EL (cell line): Measurements from ENCODE around the gene TMEM235.
"Not testable (repeated sequence)": the region's sequence is repeated elsewhere in the genome, so short reads cannot be mapped to it uniquely, and the experiment has no call there.

Experiments
- DNase-seq: peaks from one replicate; pipeline ENCODE4 v3.0.0-alpha.2; 2016

The TMEM235 gene

DNA sequence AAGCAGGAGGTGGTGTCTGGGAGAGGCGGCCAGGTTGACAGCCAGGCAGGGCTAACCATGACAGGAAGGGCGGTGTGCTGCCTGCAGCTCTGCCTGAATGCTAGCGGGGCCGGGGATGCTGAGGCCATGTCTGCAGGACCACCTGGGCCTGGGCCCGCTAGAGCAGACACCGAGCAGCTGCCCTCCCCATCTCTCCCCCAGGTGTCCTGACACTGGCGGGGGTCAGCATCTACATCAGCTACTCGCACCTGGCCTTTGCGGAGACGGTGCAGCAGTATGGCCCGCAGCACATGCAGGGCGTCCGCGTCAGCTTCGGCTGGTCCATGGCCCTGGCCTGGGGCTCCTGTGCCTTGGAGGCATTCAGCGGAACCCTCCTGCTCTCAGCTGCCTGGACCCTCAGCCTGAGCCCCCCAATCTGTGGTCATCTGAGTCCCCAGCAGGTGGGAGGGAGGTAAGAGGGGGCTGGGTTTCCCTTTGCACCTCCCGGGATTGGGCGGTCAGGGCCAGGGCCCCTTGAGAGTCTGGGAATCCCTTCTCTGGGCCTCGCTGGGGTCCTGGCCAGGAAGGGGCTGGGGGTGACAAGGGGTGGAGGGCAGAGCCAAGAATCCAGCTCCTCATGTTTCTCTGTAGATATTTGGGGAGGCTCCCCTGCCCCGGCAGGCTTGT, 7.5 kb downstream of the TMEM235 start:
- DNase-seq, result no peak

DNA sequence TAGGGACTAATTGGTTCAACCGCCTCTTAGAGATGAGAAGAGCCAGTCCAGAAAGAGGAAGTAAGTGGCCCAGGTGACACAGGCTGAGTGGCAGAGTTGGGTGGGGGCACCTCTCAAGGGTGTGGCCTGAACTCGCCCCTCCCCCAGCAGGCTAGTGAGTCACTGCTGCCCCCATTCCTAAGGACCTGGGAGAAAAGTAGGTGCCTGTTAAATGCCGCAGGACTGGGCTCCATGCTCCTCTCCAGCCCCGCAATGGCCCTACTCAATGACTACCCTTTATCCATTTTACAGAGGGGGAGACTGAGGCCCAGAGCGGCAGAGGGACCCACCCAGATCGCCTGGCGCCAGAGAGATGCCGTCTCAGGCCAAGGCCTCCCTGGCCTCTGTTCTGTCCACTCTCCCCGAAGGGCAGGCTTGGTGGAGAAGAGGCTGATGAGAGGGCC, 8.1 kb downstream of the TMEM235 start:
- DNase-seq, result no peak

DNA sequence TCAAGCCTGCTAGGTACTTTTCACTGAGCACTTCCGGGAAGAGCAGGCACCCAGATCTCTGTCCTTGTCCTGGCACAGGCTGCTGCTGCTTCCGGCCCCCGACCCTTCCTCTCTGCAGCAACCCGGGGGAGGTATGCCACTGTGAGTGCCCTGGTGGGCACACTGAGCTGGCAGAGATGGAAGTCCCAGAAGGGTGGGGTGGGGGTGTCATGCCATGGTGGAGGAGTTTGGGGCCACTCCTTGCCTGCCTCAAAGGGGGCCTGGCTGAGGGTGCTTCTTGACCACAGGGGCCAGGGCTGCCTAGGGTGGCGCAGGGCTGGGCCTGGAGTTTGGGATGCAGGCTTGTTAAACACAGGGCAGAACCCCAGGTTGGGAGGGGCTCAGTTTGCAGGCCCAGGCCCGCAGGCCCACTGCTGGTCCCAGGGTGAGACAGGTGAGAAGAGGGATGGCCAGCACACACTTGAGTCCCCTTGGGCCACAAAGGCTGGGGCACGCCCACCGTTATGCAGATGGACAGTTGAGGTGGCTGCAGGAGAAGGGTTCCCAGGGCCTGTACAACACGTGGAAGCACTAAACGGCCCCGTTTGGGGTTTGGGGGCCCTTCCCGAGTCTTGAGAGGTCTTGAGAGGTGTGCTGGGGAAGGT, 8.7 kb downstream of the TMEM235 start:
- no peak for DNase-seq

DNA sequence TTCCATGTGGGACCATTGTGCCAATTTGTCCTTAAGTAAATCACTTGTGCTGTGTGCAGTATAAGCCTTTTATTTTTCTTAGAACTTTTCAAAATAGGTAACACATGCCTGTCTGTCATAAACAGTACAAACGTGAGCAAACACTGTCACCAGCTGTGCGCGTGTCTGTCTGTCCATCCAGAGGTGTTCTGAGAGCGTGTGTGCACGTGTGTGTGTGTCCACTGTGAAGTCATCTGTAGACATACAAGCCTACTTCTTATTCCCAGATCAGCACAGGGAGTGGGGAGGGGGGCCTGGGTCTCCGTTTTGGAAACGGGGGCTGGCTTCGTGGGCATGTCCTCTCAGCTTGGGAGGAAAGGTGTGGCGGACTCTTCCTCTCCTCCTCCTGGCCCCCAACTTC, 9.4 kb downstream of the TMEM235 start:
- no peak for DNase-seq

DNA sequence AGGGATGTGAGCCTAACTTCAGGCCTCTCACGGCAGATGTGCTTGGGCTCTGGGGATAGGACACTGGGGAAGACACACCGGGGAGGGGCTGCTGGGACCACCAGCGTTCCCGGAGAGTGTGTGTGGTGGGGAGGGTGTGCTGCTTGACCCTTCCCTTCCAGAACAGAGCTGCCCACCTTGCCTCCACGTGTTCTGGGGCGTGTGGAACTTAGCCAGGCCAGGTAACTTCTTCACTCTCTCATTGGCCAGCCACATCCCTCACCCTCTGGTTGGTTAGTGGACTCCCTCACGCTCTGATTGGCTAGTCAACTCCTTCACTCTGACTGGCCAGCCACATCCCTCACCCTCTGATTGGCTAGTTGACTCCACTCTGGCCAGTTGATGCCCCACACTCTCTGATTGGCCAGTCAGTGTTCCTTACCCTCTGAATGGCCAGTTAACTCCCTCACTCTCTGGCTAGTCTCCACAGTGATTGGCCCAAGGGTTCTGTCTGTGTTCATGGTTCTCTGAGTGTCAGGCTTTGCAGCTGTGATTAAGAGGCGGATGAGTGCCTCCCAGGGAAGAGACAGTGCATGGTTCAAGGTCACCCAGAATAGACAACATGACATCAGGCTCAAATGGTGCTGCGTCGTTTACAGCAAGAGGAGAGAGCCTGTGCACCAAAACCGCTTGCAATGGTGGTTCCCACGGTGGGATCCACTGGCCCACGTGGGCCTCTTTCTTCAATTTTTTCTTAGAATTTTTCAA, 10.0 kb downstream of the TMEM235 start:
- peak; percentile 50 for DNase-seq

DNA sequence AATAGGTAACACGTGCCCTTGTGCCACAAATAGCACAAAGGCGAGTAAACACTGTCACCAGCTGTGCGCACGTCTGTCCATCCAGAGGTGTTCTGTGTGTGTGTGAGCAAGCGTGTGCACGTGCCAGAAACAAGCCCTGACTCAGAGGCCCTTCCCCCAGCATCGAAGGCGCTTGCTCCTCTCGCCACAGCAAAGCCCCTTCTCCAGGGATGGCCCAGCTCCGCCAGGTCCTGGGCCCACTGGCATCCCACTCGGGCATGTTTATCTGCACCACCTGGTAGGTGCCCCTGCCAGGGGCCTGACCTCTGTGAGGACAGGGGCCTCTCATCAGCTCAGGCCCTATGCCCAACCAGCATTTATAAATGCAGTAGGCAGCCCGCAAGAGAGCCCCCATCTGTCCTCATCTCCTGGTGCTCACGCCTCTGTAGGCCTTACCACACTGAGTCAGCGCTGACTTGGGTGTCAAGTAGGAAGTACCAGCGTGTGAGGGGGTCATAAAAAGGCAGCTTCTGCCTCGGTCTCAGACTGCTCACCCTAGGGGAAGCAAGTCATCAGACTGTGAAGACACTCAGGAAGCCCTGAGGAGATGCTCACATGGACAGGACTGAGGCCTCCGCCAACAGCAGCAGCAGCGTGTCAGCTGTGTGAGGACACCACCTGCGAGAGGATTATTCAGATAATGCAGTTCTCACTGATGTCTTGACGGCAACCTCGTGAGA, 10.8 kb downstream of the TMEM235 start:
- DNase-seq, result peak; percentile 47

DNA sequence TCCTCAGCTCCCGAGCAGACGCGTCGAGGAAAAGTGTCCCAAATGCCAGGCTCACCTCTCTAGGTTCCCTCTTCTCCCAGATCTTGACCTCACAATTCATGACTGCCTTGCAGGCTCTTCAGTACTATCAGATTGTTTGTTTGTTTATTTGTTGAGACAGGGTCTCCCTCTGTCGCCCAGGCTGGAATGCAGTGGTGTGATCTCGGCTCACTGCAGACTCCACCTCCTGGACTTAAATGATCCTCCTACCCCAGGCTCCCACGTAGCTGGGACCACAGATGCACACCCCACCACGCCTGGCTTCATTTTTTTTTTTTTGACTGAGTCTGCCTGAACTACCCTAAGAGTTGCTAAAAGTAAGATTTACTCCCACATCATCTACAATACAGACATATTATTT, 15.9 kb downstream of the TMEM235 start:
- DNase-seq, result no peak

DNA sequence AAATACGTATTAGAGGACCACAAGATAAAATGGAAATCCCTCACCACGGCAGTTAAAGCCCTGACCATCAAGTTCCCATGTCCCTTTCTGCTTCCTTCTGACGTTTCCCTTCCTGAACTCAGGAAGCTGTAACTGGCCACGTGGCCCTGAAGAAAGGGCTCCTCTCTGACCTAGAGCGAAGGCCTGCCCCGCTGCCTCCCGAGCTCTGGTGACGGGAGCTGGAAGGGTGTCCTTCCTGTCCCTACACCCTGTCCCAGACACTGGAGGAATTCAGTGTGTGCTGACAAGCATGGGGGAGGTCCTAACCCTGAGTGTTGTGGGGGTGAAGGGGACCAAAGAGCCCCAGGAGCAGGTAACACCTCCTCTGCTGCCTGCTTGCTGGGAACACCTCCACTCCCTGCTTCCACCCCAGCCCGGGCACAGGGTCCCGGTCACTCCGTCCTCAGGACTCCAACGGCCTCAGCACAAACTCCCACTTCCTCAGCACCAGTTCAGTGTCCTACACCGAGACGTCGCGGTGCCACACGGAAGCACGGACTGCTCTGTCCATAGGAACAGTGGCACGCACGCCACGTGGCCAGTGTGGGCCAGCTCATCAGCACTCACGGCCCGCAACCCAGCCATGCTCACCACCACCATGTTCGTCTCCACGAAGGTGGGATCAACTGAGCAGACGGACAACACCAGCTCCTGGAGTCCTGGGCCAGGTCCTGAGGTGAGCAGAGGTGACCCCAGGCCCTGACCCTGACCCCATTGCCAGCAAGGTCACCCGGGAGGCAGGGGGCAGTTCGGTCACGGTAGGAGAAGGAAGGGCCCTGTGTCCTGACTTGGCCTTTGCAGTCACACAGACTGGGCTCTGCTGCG, 16.9 kb downstream of the TMEM235 start:
- no peak for DNase-seq

DNA sequence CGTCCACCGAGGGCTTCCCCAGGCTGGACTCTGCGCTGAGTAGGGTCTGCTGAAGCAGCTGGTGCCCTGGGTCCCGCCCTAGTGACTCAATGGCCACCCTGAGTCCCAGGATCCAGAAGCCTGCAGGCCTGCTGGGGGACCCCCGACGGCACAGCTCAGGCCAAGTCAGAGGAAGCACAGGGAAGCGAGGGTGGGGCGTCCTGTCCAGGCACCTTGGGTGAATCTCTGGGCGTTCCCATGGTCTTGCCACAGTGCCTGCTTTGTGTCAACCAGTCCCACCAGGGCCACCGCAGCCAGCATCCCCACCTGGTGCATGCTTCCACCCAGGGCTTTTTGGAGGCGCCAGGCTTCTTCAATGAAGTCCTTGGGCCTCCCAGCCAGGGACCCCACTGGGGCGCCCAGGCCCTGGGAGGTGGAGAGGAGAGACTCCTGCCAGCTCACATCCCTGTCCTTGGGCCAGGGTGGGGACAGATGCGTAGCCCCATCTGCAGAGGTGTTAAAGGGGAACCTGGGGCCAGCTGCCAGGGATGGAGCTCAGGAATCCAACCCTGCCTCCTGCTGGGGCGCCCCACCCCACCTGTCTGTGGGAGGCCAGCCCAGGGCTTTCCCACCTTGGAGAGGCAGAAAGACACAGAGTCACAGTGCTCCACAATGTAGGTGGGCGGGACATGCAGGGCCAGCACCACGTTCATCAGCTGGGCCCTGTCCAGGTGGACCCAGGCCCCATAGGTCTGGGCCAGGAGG, 17.8 kb downstream of the TMEM235 start:
- no peak for DNase-seq

DNA sequence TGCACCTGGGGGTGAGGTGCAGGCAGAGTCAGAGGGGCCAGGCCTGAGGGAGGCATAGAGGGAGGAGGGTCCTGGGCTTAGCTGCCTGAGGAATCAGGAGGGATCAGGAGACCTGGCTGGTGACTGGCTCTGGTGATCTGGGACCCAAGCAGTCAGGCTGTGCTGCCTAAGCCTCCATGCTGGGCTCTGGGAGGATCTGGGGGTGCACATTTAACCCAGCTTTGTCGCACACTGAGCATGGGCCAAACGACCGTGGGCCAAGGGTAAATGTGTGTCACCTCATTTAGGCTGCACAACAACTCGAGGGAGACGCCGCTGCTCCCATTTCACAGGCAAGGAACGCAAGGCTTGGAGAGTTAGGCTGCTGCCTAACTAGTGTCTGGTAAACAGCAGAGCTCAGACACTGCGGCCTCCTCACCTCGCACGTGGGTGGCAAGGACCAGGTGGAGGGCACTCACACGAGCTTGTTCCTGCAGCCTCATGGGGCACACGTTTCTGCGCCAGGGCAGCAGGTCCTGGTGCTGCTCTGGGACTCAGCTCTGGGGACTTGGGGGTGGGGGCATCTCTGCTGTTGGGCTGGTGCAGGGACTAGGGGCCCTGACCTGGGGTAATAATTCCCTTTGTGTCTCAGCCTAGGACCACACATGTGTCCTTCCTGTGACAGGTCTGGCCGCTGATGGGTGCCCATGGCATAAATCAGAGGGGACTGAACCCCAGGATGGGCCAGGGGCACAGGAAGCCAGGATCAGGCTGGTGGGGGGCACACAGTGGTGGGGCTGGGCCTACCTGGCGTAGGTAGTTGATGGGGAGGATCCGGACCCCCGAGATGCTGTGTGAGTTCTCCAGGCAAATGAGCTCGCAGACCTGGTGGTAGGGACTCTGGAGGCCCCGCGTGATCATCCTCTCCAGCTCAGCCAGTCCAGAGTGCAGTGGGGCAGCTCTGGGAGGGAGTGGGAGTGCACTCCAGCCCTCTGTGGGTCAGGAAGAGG, 18.7 kb downstream of the TMEM235 start:
- no peak for DNase-seq

DNA sequence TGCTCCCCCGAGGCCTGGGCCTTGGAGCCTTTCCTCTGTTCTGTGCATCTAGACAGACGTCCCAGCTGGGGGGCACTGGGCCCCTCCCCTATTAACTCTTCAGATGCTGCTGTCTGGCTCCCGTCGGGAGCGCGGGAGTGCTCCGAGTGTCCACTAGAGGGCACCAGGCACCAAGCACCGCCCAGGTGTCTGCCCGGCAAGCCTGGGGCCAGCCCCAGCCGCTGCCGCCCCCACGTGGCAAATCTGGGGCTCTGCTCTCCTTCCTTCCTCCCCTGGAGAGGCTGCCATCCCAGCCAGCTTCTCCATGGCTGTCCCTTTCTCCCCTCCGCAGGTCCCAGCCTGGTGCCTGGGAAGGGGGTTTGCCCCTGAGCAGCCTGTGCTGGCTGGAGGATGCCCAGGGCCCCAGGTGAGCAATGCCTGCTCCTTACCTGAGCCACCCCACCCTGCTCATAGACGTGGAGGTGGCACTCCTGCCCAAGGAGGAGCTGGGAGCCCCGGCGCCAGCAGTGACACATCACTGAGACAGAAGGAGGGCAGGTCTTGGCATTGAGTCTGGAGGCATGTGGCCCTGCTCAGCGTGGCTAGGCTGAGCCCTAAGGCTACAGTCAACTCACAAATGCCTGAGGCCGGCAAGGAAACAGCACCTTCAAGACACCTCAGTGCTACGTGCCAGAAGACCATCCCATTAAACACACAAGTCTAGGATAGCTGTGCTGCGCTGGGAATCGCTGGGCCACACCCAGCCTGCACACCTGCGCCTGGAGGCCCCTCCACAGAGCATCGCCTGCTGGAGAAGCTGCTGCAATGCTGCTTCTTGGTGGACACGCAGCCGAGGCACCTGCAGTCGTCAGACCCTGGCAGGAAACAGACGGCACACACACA, 19.7 kb downstream of the TMEM235 start:
- peak; percentile 83 for DNase-seq

DNA sequence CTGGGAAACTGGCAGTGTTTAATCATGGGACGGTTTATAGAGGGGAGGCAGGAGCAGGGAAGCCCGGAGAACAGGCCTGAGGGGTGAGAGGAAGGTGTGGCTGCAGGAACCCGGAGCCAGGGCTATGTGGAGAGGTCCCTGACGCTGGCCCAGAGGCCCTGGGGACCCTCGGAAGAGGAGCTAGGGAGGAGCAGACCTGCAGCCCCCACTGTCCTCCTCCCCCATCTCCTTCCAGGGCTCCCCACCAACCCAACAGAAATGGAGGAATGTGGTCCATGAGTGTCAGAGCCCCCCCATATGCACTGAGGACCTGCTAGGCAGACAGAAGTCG, 20.3 kb downstream of the TMEM235 start:
- no peak for DNase-seq

DNA sequence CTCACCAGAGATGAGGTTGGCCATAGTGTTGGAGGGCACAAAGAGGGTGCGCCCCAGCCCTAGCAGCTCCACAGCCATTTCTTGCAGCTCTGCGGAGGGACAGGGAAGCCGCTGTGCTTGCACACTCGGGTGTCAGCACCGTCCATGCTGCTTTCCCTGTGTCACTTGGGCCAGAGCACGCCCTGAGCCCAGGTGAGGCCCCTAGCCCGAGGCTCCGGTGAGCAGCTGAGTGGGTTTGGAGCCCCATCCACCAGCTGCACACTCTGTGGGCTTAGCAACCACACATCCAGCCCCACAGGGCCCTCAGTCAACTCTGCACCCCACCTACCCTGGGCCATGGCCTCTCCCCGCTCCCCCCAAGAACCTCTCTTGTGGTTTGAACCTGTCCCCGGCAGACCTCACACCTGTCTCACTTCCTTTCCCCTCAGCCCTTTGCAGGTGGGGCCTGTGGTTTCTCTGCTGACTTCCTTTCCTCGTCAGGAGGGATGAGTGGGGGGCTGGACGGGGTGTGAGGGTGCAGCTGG, 20.7 kb downstream of the TMEM235 start:
- no peak for DNase-seq

DNA sequence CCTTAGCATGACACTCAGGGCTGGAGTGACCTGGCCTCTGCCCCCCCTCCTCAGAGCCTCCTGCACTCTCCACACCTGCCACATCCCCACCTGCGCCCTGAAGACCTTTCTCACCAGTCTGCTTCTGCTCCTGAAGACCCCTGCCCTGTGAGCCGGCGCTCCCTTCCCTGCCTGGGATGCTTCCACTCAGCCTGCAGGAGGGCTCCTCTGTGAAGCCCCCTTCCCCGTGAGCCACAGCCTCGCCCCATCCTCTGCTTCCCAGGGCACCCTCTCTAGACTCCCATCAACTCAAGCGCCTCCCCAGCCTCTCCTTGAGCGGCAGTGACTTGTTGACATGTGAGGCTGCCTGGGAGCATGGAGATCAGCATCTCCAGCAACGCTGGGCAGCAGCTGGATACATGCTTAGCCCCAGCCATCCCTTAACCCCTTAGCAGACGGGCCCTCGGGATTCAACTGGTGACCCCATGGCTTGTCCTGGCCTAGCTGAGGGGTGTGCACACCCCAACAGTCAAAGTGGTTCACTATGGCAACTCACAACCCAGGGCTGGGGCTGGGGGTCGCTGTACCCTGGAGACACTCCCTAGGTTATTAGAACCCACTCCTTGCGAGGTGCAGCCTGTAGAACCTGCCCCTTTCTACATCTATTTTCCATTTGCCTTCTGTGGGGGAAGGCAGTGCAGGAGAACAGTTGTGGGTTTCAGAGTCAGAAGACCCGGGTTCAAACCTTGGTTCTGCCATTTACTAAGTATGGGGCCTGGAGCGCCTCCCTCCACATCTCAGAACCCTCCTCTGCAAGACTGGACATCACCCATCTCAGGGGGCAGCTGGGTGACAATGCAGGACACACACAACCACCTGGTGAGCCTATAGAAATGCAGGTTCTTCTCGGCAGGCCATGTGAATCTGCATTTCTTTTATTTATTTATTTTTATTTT, 21.5 kb downstream of the TMEM235 start:
- DNase-seq, result no peak

DNA sequence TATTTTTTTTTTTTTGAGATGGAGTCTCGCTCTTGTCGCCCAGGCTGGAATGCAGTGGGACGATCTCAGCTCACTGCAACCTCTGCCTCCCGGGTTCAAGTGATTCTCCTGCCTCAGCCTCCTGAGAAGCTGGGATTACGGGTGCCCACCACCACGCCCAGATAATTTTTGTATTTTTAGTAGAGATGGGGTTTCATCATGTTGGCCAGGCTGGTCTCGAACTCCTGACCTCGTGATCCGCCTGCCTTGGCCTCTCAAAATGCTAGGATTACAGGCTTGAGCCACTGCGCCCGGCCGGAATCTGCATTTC, 22.2 kb downstream of the TMEM235 start:
- not testable (repeated sequence) for DNase-seq

DNA sequence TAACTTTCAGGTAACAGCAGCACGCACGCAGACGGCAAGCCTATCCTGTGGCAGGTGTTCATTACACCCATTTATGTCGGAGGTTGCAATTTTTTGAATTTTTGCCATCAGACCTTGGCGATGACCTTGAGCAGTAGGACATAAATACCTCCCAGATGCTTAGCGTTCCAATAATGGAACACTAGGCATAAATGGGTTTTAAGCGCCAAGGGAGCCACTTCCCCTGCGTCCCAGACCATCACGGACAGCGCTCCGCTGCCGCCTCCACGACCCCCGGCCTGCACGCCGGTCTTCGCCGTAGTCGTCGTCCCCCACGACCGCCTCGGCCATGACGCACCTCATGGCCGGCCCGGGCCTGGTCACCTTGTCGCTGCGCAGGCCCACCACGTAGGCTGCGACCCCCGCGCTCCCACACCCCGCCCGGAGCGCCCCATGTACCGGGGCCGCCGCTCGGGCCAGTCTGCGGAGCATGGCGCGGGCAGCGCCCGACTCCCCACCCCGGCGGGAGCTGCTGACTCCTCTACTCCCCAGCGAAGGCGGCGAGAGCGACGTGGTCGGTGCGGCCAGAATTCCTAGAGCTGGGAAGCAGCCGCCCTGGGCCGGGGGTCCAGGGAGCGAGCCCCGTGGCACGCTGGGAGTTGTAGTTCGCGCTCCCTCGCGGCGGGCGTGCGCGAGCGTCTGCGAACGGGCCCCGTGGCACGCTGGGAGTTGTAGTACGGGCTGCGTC, 22.7 kb downstream of the TMEM235 start:
- DNase-seq, result peak; percentile 78

DNA sequence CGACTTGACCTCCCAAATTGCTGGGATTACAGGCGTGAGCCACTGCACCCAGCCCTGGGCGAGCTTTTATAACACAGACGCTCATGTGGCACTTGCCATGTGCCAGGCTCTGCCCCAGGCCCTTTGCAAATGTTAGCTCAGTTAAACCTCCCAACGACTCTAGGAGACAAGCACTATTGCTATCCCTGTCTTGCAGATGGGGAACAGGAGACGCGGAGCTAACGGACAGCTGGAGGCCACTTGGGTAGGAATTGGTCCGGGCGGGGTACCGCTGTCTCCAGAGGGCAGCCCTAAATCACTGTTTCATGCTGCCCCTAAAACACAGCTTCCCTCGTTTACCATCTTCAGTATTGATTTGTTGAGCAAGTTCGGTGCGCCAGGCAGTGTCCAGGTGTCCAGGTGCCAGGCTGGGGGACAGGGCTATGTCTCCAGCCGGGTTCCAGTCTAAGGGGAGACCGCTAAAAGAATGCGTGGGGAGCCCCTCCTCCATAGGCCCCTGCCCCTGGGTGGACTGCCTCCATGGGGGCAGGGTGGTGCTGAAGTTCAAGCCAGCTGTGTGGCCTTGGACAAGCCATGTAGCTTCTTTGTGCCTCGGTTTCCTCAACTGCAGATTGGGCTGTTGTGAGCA, 23.7 kb downstream of the TMEM235 start:
- DNase-seq, result no peak
